ENCODE data around the gene TLCD1. TPM values are rescaled to one million over a fixed set of nuclear protein-coding genes. Genes with fewer than 3 reads are reported as not detected.
A peak's percentile ranks its signal among the peaks of the same experiment; 100 is the strongest.

The TLCD1 gene
- total and polyA plus RNA-seq, 10 of the 15 experiments (the other 5 are each of a cell fraction or from before 2014, with no cell fraction given): 2.9 to 19.8 (median 7.7) TPM

- TF ChIP-seq CREM (IDR thresholded peaks at IDR 0.05; ENCODE audit: low read depth) (no peak), CBFB (IDR thresholded peaks at IDR 0.05; ENCODE audit: low read depth) (peak; percentile 67; the same call in 1 of the 2 replicates), TCF3 (IDR thresholded peaks at IDR 0.05; ENCODE audit: borderline replicate concordance, insufficient read depth, low read depth, low read length) (peak; percentile 43; the same call in 1 of the 2 replicates), JUND (IDR thresholded peaks at IDR 0.05; ENCODE audit: low read depth, low read length) (no peak), SRF (IDR thresholded peaks at IDR 0.05; ENCODE audit: low read depth in 2 of 2, low read length in 2 of 2) (peak in 1 of 2 experiments; percentile 60; a peak in 1 of 4 replicates), PKNOX1 (IDR thresholded peaks at IDR 0.05) (no peak), IKZF1 (conservative IDR thresholded peaks at IDR 0.05) (peak; percentile 87), BCL3 (IDR thresholded peaks at IDR 0.05; ENCODE audit: borderline replicate concordance, insufficient read depth, low read depth, low read length, poor library complexity, severe bottlenecking) (no peak), EGR1 (IDR thresholded peaks at IDR 0.05; ENCODE audit: borderline replicate concordance in 1 of 2, low read depth in 2 of 2, low read length in 2 of 2) (0 out of 3 replicates have a peak, but pooled peaks of 1 of the 2 experiments have one; percentile 15), MYB (IDR thresholded peaks at IDR 0.05; ENCODE audit: borderline replicate concordance, low read depth, low read length) (0 out of 2 replicates have a peak, but pooled peaks have one; percentile 15), MEF2A (IDR thresholded peaks at IDR 0.05; ENCODE audit: insufficient read depth, low read depth, low read length) (peak; percentile 61; the same call in 1 of the 2 replicates), CBX3 (IDR thresholded peaks at IDR 0.05; ENCODE audit: borderline replicate concordance, low read depth) (no peak), HCFC1 (IDR thresholded peaks at IDR 0.05; ENCODE audit: low read length) (no peak), CEBPZ (IDR thresholded peaks at IDR 0.05; ENCODE audit: low read depth, low read length) (no peak), NBN (IDR thresholded peaks at IDR 0.05) (peak; percentile 35; the same call in 1 of the 2 replicates), TCF12 (IDR thresholded peaks at IDR 0.05; ENCODE audit: low read depth, low read length) (peak; percentile 82), KDM1A (IDR thresholded peaks at IDR 0.05; ENCODE audit: borderline replicate concordance) (no peak), STAT3 (IDR thresholded peaks at IDR 0.05; ENCODE audit: low read depth, low read length) (no peak), SUZ12 (IDR thresholded peaks at IDR 0.05; ENCODE audit: unreplicated experiment) (no peak), CBX5 (IDR thresholded peaks at IDR 0.05; ENCODE audit: low read depth) (no peak), RELA (IDR thresholded peaks at IDR 0.05; ENCODE audit: borderline replicate concordance, partially characterized antibody) (no peak), YY1 (IDR thresholded peaks at IDR 0.05; ENCODE audit: low read depth, low read length) (no peak), GABPA (IDR thresholded peaks at IDR 0.05; ENCODE audit: low read depth) (no peak), NR2C1 (IDR thresholded peaks at IDR 0.05) (no peak), ZNF24 (IDR thresholded peaks at IDR 0.05) (no peak)
These were observed 15.6 kb upstream of the TLCD1 start (continued) for GRCh38 chr17:28741358-28742349.

Measured in GM12878 (cell line).